Endothelial cell of umbilical vein (primary cell): ENCODE measurements around the gene BNC1. TPM values are rescaled to one million over a fixed set of nuclear protein-coding genes. Genes with fewer than 3 reads are reported as not detected.

Experiments
- BruUV-seq: library from RNA; stranded (reverse); fragments of 400-500 nt; replicated peaks from 2 replicates; lab custom pipeline; 2021; lab: Mats Ljungman, UMichigan
- CTCF ChIA-PET: fragments of 300-600, 350-600 bp; sonication (Branson Sonifier 250); formaldehyde crosslinking; loops from one replicate; lab custom pipeline; 2021; ENCODE audit warnings: antibody characterized with exemption, inconsistent platforms; lab: Charles Lee
- POLR2A ChIA-PET: fragments of 300-600, 350-600 bp; sonication (Branson Sonifier 250); formaldehyde crosslinking; loops from one replicate; lab custom pipeline; 2021; ENCODE audit warnings: antibody characterized with exemption, inconsistent platforms; lab: Charles Lee
- DNase-seq: peaks from one replicate; pipeline ENCODE4 v3.0.0-alpha.2; 2011; ENCODE audit warnings: low read depth, low spot score
- FAIRE-seq: peaks from 2 replicates; lab custom pipeline; 2011; peaks lifted over from hg19 to GRCh38; lab: Jason Lieb, UNC
- H2AFZ ChIP-seq: 2 replicates; pipeline ENCODE4 v1.6.0; 2012; ENCODE audit warnings: low read depth, low read length, control low read depth, inconsistent platforms
- H3K27ac ChIP-seq: 2 replicates; pipeline ENCODE4 v1.5.1; 2011; ENCODE audit warnings: low read depth, mild to moderate bottlenecking, control low read depth, low read length, moderate library complexity; ENCODE audit not compliant: insufficient read depth
- H3K27me3 ChIP-seq, 2 experiments: 2 replicates each; pipeline versions ENCODE4 v1.6.0 to v1.6.1; 2011; ENCODE audit warnings: low read length in 2 of 2, mixed read lengths in 1 of 2; ENCODE audit not compliant: control insufficient read depth in 2 of 2, insufficient read depth in 2 of 2
- H3K36me3 ChIP-seq, 2 experiments: 2 replicates in 1 of 2; 3 replicates in 1 of 2; pipeline ENCODE4 v1.5.1; 2011; ENCODE audit warnings: low read length in 2 of 2, mild to moderate bottlenecking in 1 of 2, moderate library complexity in 1 of 2; ENCODE audit not compliant: control insufficient read depth in 2 of 2, insufficient read depth in 2 of 2; ENCODE audit errors: extremely low read depth in 1 of 2
- H3K4me1 ChIP-seq: 3 replicates; pipeline ENCODE4 v1.5.1; 2011; ENCODE audit warnings: mild to moderate bottlenecking, low read length; ENCODE audit not compliant: control insufficient read depth, insufficient read depth; ENCODE audit errors: extremely low read depth
- H3K4me2 ChIP-seq: 2 replicates; pipeline ENCODE4 v1.6.1; 2011; ENCODE audit warnings: low read length, control low read depth, mixed read lengths; ENCODE audit not compliant: insufficient read depth
- H3K4me3 ChIP-seq, 3 experiments: fragments of 200-600 bp in 1 of 3; sonication (generic), shearing (Covaris generic) in 1 of 3; replicated peaks in 1 of 3; 2 replicates each; pipeline ENCODE4 v1.5.1; 2011 to 2016; ENCODE audit warnings: control low read depth in 3 of 3, low read length in 3 of 3, mild to moderate bottlenecking in 2 of 3, inconsistent platforms in 1 of 3, low read depth in 1 of 3, moderate library complexity in 1 of 3; ENCODE audit not compliant: insufficient read depth in 1 of 3
- H3K79me2 ChIP-seq: 2 replicates; pipeline ENCODE4 v1.6.0; 2012; ENCODE audit warnings: low read length, inconsistent platforms; ENCODE audit not compliant: control insufficient read depth, insufficient read depth
- H3K9ac ChIP-seq: replicated peaks from 2 replicates; pipeline ENCODE3; 2011; ENCODE audit warnings: low read length, control low read depth; ENCODE audit not compliant: insufficient read depth; ENCODE audit errors: extremely low read depth
- H3K9me1 ChIP-seq: replicated peaks from 3 replicates; pipeline ENCODE4 v1.6.0; 2011; ENCODE audit warnings: mild to moderate bottlenecking, low read length; ENCODE audit not compliant: control insufficient read depth, insufficient read depth; ENCODE audit errors: extremely low read depth
- H3K9me3 ChIP-seq: replicated peaks from 2 replicates; pipeline ENCODE4 v1.5.1; 2012; ENCODE audit warnings: low read length, inconsistent platforms; ENCODE audit not compliant: control insufficient read depth, insufficient read depth
- H4K20me1 ChIP-seq: replicated peaks from 2 replicates; pipeline ENCODE3; 2011; ENCODE audit warnings: mild to moderate bottlenecking, low read length; ENCODE audit not compliant: control insufficient read depth, insufficient read depth; ENCODE audit errors: extremely low read depth
- EZH2 ChIP-seq: IDR thresholded peaks from 2 replicates; pipeline ENCODE4 v1.6.1; 2012; ENCODE audit warnings: borderline replicate concordance, low read depth, mild to moderate bottlenecking, moderate library complexity, low read length, inconsistent platforms; ENCODE audit not compliant: severe bottlenecking
- FOS ChIP-seq: IDR thresholded peaks from 2 replicates; pipeline ENCODE4 v1.6.1; 2011; ENCODE audit warnings: mild to moderate bottlenecking, low read length, moderate library complexity, borderline replicate concordance; ENCODE audit not compliant: insufficient read depth
- GATA2 ChIP-seq: IDR thresholded peaks from 2 replicates; pipeline ENCODE4 v1.7.0; 2011; ENCODE audit warnings: low read depth, mild to moderate bottlenecking, moderate library complexity, mixed read lengths, low read length; ENCODE audit not compliant: insufficient read length, insufficient read depth
- JUN ChIP-seq: IDR thresholded peaks from 2 replicates; pipeline ENCODE4 v1.6.1; 2011; ENCODE audit warnings: borderline replicate concordance, low read depth; ENCODE audit not compliant: insufficient read length, insufficient read depth
- MAX ChIP-seq: IDR thresholded peaks from 2 replicates; pipeline ENCODE4 v1.6.1; 2011; ENCODE audit not compliant: insufficient read depth, insufficient read length
- MYC ChIP-seq: IDR thresholded peaks from one replicate; pipeline ENCODE4 v1.6.1; 2011; ENCODE audit warnings: mild to moderate bottlenecking, low read depth, low read length
- POLR2A ChIP-seq: IDR thresholded peaks from 2 replicates; pipeline ENCODE4 v1.6.1; 2012; ENCODE audit warnings: low read depth, mild to moderate bottlenecking, control low read depth, low read length
- POLR2AphosphoS5 ChIP-seq: IDR thresholded peaks from 2 replicates; pipeline ENCODE4 v1.6.1; 2012; ENCODE audit warnings: low read depth, mild to moderate bottlenecking, control low read depth, low read length, moderate library complexity; ENCODE audit not compliant: insufficient read depth
- dilution Hi-C: fragments of 300-500 bp; cut with MboI; formaldehyde crosslinking; loops from one replicate; pipeline ENCODE4 v1.15.0; 2019; ENCODE audit warnings: low sequenced_read_pairs; ENCODE audit not compliant: extremely low pct_ligation_motif_present
- intact Hi-C: fragments of 100-400 bp; cut with micrococcal nuclease; formaldehyde crosslinking; loops from one replicate; pipeline ENCODE4 v1.10.0; 2022
- polyA plus RNA-seq, 4 experiments: library from polyadenylated mRNA; depleted of rRNA in 3 of 4; stranded (reverse) in 3 of 4; unstranded in 1 of 4; fragments of >200 nt; gene quantifications; 2 replicates each; pipeline versions ENCODE4 v1.2.1 to v1.2.3, GENCODE V29; 2011 to 2012; ENCODE audit warnings: missing spikeins in 1 of 4
- total RNA-seq: library from RNA; stranded (reverse); gene quantifications from 2 replicates; pipeline ENCODE4 v1.2.3, GENCODE V29; 2021

The BNC1 gene
- total and polyA plus RNA-seq, 2 donors (not counting 3 experiments of a cell fraction or from before 2014, with no cell fraction given), result 3.4 to 3.9 TPM

GRCh38 chr15:83283813-83284558 lies 478 bp downstream of the BNC1 start:
- H2AFZ ChIP-seq, result peak overlapping the region; percentile 77
- H3K4me1 ChIP-seq, result peaks cover 33% of the 10 kb centered on the region
- H3K27me3 ChIP-seq, result peaks cover 3 to 9% of the 10 kb centered on the region in 2 experiments
- no peaks in the 10 kb centered on the region for H3K9me1 ChIP-seq
- FAIRE-seq (no peak), DNase-seq (peak; percentile 42)
- no peaks in the 10 kb centered on the region for H4K20me1 ChIP-seq
- no TSS peak for BruUV-seq
- no peaks in the 10 kb centered on the region for H3K36me3 ChIP-seq
- dilution Hi-C loops (no loop called here), intact Hi-C loops (loop anchor here (5.0 kb wide), 1 partner anchor 272 kb away; the partner anchor contains the start of gene C15orf40)
- TF ChIP-seq JUN (no peak), POLR2AphosphoS5 (peak; percentile 2), POLR2A (no peak), EZH2 (peak; percentile 28), MYC (no peak), GATA2 (no peak), FOS (no peak), MAX (no peak)
- H3K4me2 ChIP-seq, result peak overlapping the region; percentile 68
- POLR2A ChIA-PET, result interaction anchor here (0.7 kb wide), 1 partner anchor 545 kb away, joined by 6 read pairs; no protein-coding TSS in a partner anchor
- CTCF ChIA-PET, result interaction anchor here (1.1 to 2.1 kb wide), 2 partner anchors 27 to 36 kb away, joined by 6 to 12 read pairs; no protein-coding TSS in a partner anchor
- H3K9me3 ChIP-seq, result no peaks in the 10 kb centered on the region
- peaks cover 14% of the 10 kb centered on the region for H3K79me2 ChIP-seq
- H3K9ac ChIP-seq, result peak overlapping the region; percentile 81
- peak overlapping the region; percentile 5 for H3K27ac ChIP-seq
- peak overlapping the region; percentile 57 to 81 (median 74) for H3K4me3 ChIP-seq
